Hepatocyte (in vitro differentiated cells): ENCODE measurements around the gene DEPP1. TPM values are rescaled to one million over a fixed set of nuclear protein-coding genes. Genes with fewer than 3 reads are reported as not detected.

ENCODE experiments used
- DNase-seq: peaks from one replicate; pipeline ENCODE4 v3.0.0-alpha.2; 2016; ENCODE audit warnings: low spot score
- H2AFZ ChIP-seq: fragments of 200-600 bp; sonication (generic); 2 replicates; pipeline ENCODE4 v1.6.0; 2016; ENCODE audit warnings: antibody characterized with exemption, mild to moderate bottlenecking
- H3K27ac ChIP-seq: fragments of 200-600 bp; sonication (generic); 2 replicates; pipeline ENCODE4 v1.5.1; 2016; ENCODE audit warnings: mild to moderate bottlenecking
- H3K27me3 ChIP-seq: fragments of 200-600 bp; sonication (generic); 2 replicates; pipeline ENCODE4 v1.6.1; 2016
- H3K36me3 ChIP-seq: fragments of 200-600 bp; sonication (generic); replicated peaks from 2 replicates; pipeline ENCODE4 v1.5.1; 2016; ENCODE audit warnings: low read depth; ENCODE audit not compliant: insufficient read depth
- H3K4me1 ChIP-seq: fragments of 200-600 bp; sonication (generic); 2 replicates; pipeline ENCODE4 v1.5.1; 2016; ENCODE audit warnings: mild to moderate bottlenecking, moderate library complexity; ENCODE audit not compliant: insufficient read depth
- H3K4me2 ChIP-seq: fragments of 200-600 bp; sonication (generic); 2 replicates; pipeline ENCODE4 v1.6.0; 2016
- H3K4me3 ChIP-seq: fragments of 200-600 bp; sonication (generic); 2 replicates; pipeline ENCODE4 v1.5.1; 2016; ENCODE audit warnings: mild to moderate bottlenecking
- H3K79me2 ChIP-seq: fragments of 200-600 bp; sonication (generic); 2 replicates; pipeline ENCODE4 v1.6.0; 2017; ENCODE audit warnings: mild to moderate bottlenecking
- H3K9me2 ChIP-seq: fragments of 200-600 bp; sonication (generic); replicated peaks from 2 replicates; pipeline ENCODE4 v1.6.0; 2017; ENCODE audit warnings: mild to moderate bottlenecking; ENCODE audit not compliant: insufficient read depth
- H3K9me3 ChIP-seq: fragments of 200-600 bp; sonication (generic); 2 replicates; pipeline ENCODE4 v1.5.1; 2016; ENCODE audit warnings: low read depth, mild to moderate bottlenecking
- H4K20me1 ChIP-seq: fragments of 200-600 bp; sonication (generic); 2 replicates; pipeline ENCODE4 v1.6.0; 2016; ENCODE audit warnings: mild to moderate bottlenecking; ENCODE audit not compliant: insufficient read depth, poor library complexity, severe bottlenecking
- EZH2 ChIP-seq: fragments of 200-600 bp; sonication (generic); IDR thresholded peaks from 2 replicates; pipeline ENCODE4 v1.6.1; 2016; ENCODE audit warnings: antibody characterized with exemption, mild to moderate bottlenecking, borderline replicate concordance
- EZH2phosphoT487 ChIP-seq: fragments of 200-600 bp; sonication (generic); IDR thresholded peaks from one replicate; pipeline ENCODE4 v1.6.1; 2018; ENCODE audit warnings: antibody characterized with exemption, mild to moderate bottlenecking, low read depth, moderate library complexity; ENCODE audit not compliant: unreplicated experiment, severe bottlenecking
- WGBS: methylation state at CpG from one replicate; pipeline ENCODE4 v1.1.6; 2016; ENCODE audit warnings: low lambda C conversion rate; ENCODE audit errors: missing lambda C conversion rate; 5-methylcytosine and 5-hydroxymethylcytosine counted together
- polyA plus RNA-seq: library from polyadenylated mRNA; unstranded; fragments of >200 nt; fragmentation: Nextera tagmentation; extraction: Ambion mirVana; gene quantifications from 2 replicates; pipeline ENCODE4 v1.2.1, GENCODE V29; 2016
- total RNA-seq: library from RNA; depleted of rRNA; stranded (reverse); fragments of >200 nt; gene quantifications from 2 replicates; pipeline ENCODE4 v1.2.3, GENCODE V29; 2014
- TF ChIP-seq, protein P1 (sequence below): fragments of 200-600 bp; sonication (generic); IDR thresholded peaks from 2 replicates; pipeline ENCODE4 v1.5.1; 2016; ENCODE audit warnings: antibody characterized with exemption, mild to moderate bottlenecking; ENCODE audit not compliant: poor library complexity

The DEPP1 gene
- total and polyA plus RNA-seq, 2 experiments from 2014 or later, result 30.6 to 54.7 TPM

DNA sequence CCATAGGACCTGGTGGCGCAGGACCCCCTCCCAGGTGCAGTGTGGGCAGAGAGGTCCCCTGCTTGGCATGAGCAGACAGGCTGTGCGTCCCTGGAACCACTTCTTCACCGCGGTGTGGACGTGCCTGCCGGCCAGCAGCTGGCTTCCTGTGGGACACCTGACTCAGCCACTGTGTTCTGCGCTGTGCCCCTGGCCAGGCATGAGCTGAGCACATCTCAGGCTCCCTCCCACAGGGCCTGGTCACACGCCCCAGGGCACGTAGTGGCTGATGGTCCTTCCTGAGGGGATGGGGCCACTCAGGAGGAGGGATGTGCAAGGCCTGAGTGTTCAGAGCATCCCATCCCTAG lies 3.5 kb upstream of the DEPP1 start:
- H3K79me2 ChIP-seq, result peaks cover 3% of the 10 kb centered on the region
- no peak overlapping the region for H3K4me3 ChIP-seq
- H3K4me2 ChIP-seq, result no peak overlapping the region
- TF ChIP-seq, protein P1, sequence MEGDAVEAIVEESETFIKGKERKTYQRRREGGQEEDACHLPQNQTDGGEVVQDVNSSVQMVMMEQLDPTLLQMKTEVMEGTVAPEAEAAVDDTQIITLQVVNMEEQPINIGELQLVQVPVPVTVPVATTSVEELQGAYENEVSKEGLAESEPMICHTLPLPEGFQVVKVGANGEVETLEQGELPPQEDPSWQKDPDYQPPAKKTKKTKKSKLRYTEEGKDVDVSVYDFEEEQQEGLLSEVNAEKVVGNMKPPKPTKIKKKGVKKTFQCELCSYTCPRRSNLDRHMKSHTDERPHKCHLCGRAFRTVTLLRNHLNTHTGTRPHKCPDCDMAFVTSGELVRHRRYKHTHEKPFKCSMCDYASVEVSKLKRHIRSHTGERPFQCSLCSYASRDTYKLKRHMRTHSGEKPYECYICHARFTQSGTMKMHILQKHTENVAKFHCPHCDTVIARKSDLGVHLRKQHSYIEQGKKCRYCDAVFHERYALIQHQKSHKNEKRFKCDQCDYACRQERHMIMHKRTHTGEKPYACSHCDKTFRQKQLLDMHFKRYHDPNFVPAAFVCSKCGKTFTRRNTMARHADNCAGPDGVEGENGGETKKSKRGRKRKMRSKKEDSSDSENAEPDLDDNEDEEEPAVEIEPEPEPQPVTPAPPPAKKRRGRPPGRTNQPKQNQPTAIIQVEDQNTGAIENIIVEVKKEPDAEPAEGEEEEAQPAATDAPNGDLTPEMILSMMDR, result no peak
- no peak for TF ChIP-seq EZH2
- TF ChIP-seq EZH2phosphoT487, result no peak
- WGBS, result 94% methylated on average over 9 of the region's 9 CpGs
- no peaks in the 10 kb centered on the region for H3K9me3 ChIP-seq
- DNase-seq, result no peak
- no peaks in the 10 kb centered on the region for H3K27me3 ChIP-seq
- no peak overlapping the region for H3K27ac ChIP-seq
- H3K36me3 ChIP-seq, result no peaks in the 10 kb centered on the region
- H4K20me1 ChIP-seq, result no peaks in the 10 kb centered on the region
- H3K9me2 ChIP-seq, result no peaks in the 10 kb centered on the region
- peaks cover 61% of the 10 kb centered on the region for H3K4me1 ChIP-seq
- no peak overlapping the region for H2AFZ ChIP-seq

DNA sequence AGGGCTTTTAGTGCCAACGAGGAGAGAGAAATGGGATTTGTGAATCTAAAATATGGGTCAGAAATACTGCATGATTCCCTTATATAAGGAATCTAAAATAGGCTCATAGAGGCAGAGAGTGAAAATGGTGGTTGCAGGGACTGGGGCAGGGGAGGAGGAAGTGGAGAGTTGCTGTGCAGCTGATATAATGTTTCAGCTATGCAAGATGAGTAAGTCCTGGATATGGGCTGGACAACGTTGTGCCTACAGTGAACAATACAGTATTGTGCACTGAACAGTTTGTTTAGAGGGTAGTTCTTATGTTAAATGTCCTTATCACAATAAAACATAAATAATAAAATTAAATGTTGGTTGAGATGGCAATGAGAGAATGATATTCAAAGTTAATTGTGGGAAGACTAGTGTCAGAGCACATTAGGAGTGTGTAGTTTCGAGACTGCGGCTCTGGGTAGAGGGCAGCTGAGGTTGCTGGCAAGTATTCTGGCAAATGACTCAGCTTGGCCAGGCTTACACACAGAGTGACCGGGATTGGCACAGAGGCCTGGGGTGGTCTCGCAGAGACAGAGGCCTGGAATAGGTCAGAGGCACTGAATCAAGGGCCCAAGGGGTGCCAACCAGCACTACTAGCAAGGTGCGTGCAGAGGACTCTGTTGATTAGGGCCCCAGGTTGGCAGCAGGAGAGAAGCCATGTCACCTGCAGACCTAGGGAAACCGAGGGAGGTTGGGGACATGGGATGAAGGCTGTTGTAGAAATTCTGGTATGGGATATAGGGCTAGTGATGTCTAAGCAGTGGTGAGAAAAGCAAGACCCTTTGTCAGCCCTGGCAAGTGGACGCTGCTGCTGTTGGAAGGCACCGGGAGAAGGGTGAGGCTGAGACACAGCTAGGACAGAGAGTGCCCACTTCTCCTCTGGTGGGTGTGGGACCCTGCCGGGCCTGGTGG lies 2.8 kb upstream of the DEPP1 start:
- WGBS, result 85% methylated on average over 11 of the region's 11 CpGs
- H3K9me3 ChIP-seq, result no peaks in the 10 kb centered on the region

DNA sequence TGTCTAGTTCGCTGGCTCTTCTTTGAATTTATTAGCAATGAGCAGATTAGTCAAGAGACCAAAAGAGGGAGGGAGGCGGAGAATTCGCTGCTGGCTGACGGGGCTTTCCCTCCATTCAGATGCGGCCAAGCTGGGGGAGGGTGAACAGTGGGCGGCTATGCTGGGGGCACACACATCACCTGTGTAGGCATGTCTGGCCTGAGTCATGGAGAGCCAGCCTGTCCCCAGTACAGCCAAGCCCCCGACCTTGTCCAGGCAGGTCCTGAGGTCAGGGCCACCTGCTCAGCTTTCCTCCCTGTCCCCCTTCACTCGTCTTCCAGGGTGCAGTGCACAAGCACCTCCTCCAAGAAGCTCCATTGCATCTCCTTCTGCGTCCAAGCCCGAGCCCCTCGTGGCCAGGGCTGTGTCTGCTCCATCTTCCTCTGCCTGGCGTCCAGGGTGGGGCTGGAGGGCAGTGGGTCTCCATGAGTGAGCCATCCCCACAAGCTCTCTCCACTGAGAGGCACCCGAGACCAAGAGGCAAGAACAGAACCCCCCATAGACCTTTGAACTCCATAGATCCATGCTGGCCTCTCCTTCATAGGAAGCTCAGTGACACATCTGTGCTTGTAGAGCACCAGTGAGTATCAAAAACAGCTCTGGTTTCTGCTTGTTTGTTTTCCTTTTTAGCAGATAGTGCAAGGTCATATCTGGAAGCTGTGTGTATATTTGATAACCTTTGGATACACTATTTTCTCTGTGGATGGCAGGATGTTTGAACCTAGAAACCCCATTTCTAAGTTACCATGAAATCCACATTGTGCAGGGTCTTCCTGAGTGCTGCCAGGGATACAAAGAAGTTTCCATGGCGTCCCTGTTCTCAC lies 1.9 kb upstream of the DEPP1 start:
- Histone ChIP-seq H2AFZ (no peak overlapping the region), H3K36me3 (no peaks in the 10 kb centered on the region), H3K9me2 (no peaks in the 10 kb centered on the region), H3K79me2 (peaks cover 4% of the 10 kb centered on the region), H3K27ac (peak overlapping the region; percentile 78), H3K4me2 (peak overlapping the region; percentile 25), H3K4me3 (no peak overlapping the region), H3K27me3 (no peaks in the 10 kb centered on the region), H3K4me1 (peaks cover 65% of the 10 kb centered on the region), H3K9me3 (no peaks in the 10 kb centered on the region), H4K20me1 (no peaks in the 10 kb centered on the region)
- TF ChIP-seq, protein P1, result no peak
- TF ChIP-seq EZH2, result no peak
- TF ChIP-seq EZH2phosphoT487, result no peak
- WGBS, result 77% methylated on average over 14 of the region's 14 CpGs
- DNase-seq, result no peak

More for the DNA sequence above, 2.8 kb upstream of the DEPP1 start:
- Histone ChIP-seq H3K79me2 (peaks cover 4% of the 10 kb centered on the region), H3K4me1 (peaks cover 63% of the 10 kb centered on the region), H3K9me2 (no peaks in the 10 kb centered on the region), H3K4me3 (no peak overlapping the region), H3K4me2 (peak overlapping the region; percentile 25), H2AFZ (no peak overlapping the region), H4K20me1 (no peaks in the 10 kb centered on the region), H3K27ac (peak overlapping the region; percentile 78), H3K36me3 (no peaks in the 10 kb centered on the region), H3K27me3 (no peaks in the 10 kb centered on the region)
- DNase-seq, result peak; percentile 70
- no peak for TF ChIP-seq EZH2
